Suprapubic skin (tissue), 4 donors: ENCODE results near the gene CEACAM1. TPM values are rescaled to one million over a fixed set of nuclear protein-coding genes. Genes with fewer than 3 reads are reported as not detected.
"Not testable (repeated sequence)": the region's sequence is repeated elsewhere in the genome, so short reads cannot be mapped to it uniquely, and the experiment has no call there.

Experiments used
- DNase-seq, 2 donors: peaks; one replicate each; pipeline ENCODE4 v3.0.0-alpha.2; 2019; ENCODE audit warnings: low spot score in 2 of 2
- H3K27ac ChIP-seq: fragments of 200-600 bp; sonication (generic); one replicate; pipeline ENCODE4 v1.5.1; 2019
- H3K27me3 ChIP-seq: fragments of 200-600 bp; sonication (generic); one replicate; pipeline ENCODE4 v1.5.1; 2019
- H3K36me3 ChIP-seq: fragments of 200-600 bp; sonication (generic); one replicate; pipeline ENCODE4 v1.5.1; 2019
- H3K4me1 ChIP-seq: fragments of 200-600 bp; sonication (generic); one replicate; pipeline ENCODE4 v1.5.1; 2019
- H3K4me3 ChIP-seq: fragments of 200-600 bp; sonication (generic); one replicate; pipeline ENCODE4 v1.5.1; 2019; ENCODE audit warnings: mild to moderate bottlenecking
- H3K9me3 ChIP-seq: fragments of 200-600 bp; sonication (generic); one replicate; pipeline ENCODE4 v1.5.1; 2019
- CTCF ChIP-seq, 2 donors: fragments of 200-600 bp in 1 of 2; fragments of 450-650 bp in 1 of 2; sonication (generic) in 1 of 2; IDR thresholded peaks; one replicate each; pipeline ENCODE4 v1.5.1; 2016 to 2019; ENCODE audit warnings: antibody characterized with exemption in 2 of 2, mild to moderate bottlenecking in 1 of 2, moderate library complexity in 1 of 2
- EP300 ChIP-seq: sonication (generic); formaldehyde crosslinking; IDR thresholded peaks from one replicate; pipeline ENCODE4 v1.6.1; 2017; ENCODE audit warnings: antibody characterized with exemption
- POLR2A ChIP-seq, 2 donors: fragments of 450-650 bp; IDR thresholded peaks; one replicate each; pipeline ENCODE4 v1.6.1; 2017; ENCODE audit warnings: antibody characterized with exemption in 2 of 2, mild to moderate bottlenecking in 2 of 2, moderate library complexity in 2 of 2
- POLR2AphosphoS5 ChIP-seq, 3 donors: sonication (generic); formaldehyde crosslinking; IDR thresholded peaks; one replicate each; pipeline ENCODE4 v1.6.1; 2017; ENCODE audit warnings: antibody characterized with exemption in 3 of 3
- WGBS: methylation state at CpG from one replicate; pipeline ENCODE4 v1.1.5; 2018; 5-methylcytosine and 5-hydroxymethylcytosine counted together
- total RNA-seq, 4 donors: library from RNA; depleted of rRNA; stranded (reverse); fragments of >200 nt; gene quantifications; one replicate each; pipeline ENCODE4 v1.1.0, GENCODE V29; 2016

The CEACAM1 gene
- total RNA-seq, 4 donors from 2014 or later = 2.0 to 9.9 (median 3.9) TPM

- DNase-seq = no peak
- TF ChIP-seq CTCF (IDR thresholded peaks at IDR 0.05) (no peak), POLR2AphosphoS5 (IDR thresholded peaks at IDR 0.05) (no peak), POLR2A (IDR thresholded peaks at IDR 0.05) (no peak), EP300 (no peak)
- no peaks in the 10 kb centered on the region for H3K9me3 ChIP-seq
Measured at GRCh38 chr19:42560731-42561130, 32.5 kb upstream of the CEACAM1 start.

GRCh38 chr19:42558450-42559150, 30.3 kb upstream of the CEACAM1 start:
- no peak for DNase-seq
- H3K4me3 ChIP-seq = no peak overlapping the region
- no peak overlapping the region for H3K27ac ChIP-seq
- no peak for TF ChIP-seq CTCF (IDR thresholded peaks at IDR 0.05)
- TF ChIP-seq EP300 = no peak
- TF ChIP-seq POLR2AphosphoS5 (IDR thresholded peaks at IDR 0.05) = no peak
- no peak for TF ChIP-seq POLR2A (IDR thresholded peaks at IDR 0.05)
- no peaks in the 10 kb centered on the region for H3K36me3 ChIP-seq
- no peaks in the 10 kb centered on the region for H3K27me3 ChIP-seq
- WGBS = 69% methylated on average over 7 of the region's 7 CpGs
- no peaks in the 10 kb centered on the region for H3K9me3 ChIP-seq
- peaks cover 2% of the 10 kb centered on the region for H3K4me1 ChIP-seq

More at GRCh38 chr19:42560731-42561130, 32.5 kb upstream of the CEACAM1 start:
- Histone ChIP-seq H3K4me1 (peaks cover 5% of the 10 kb centered on the region), H3K4me3 (no peak overlapping the region), H3K27ac (no peak overlapping the region), H3K27me3 (no peaks in the 10 kb centered on the region), H3K36me3 (no peaks in the 10 kb centered on the region)
- WGBS = 76% methylated on average over 4 of the region's 4 CpGs

- H3K4me3 ChIP-seq, H3K27me3 ChIP-seq, H3K36me3 ChIP-seq, H3K9me3 ChIP-seq, DNase-seq, H3K27ac ChIP-seq, H3K4me1 ChIP-seq: not testable (repeated sequence)
- 84% methylated on average over 10 of the region's 10 CpGs for WGBS
Measured at GRCh38 chr19:42557386-42557871, 29.1 kb upstream of the CEACAM1 start.

- Histone ChIP-seq H3K4me1 (no peaks in the 10 kb centered on the region), H3K4me3 (no peak overlapping the region), H3K36me3 (no peaks in the 10 kb centered on the region), H3K27ac (no peak overlapping the region), H3K27me3 (peaks cover 5% of the 10 kb centered on the region), H3K9me3 (no peaks in the 10 kb centered on the region)
- 60% methylated on average over 10 of the region's 10 CpGs for WGBS
- DNase-seq = no peak
- TF ChIP-seq EP300 = no peak
- TF ChIP-seq POLR2A (IDR thresholded peaks at IDR 0.05) = no peak
- no peak for TF ChIP-seq POLR2AphosphoS5 (IDR thresholded peaks at IDR 0.05)
- TF ChIP-seq CTCF (IDR thresholded peaks at IDR 0.05) = no peak
Measured at GRCh38 chr19:42555801-42556200, 27.5 kb upstream of the CEACAM1 start.

GRCh38 chr19:42555317-42555716, 27.0 kb upstream of the CEACAM1 start:
- WGBS = 54% methylated on average over 5 of the region's 5 CpGs
- Histone ChIP-seq H3K36me3 (no peaks in the 10 kb centered on the region), H3K4me1 (no peaks in the 10 kb centered on the region), H3K27ac (no peak overlapping the region), H3K27me3 (peaks cover 5% of the 10 kb centered on the region), H3K9me3 (no peaks in the 10 kb centered on the region), H3K4me3 (no peak overlapping the region)
- TF ChIP-seq EP300 (no peak), POLR2AphosphoS5 (IDR thresholded peaks at IDR 0.05) (no peak), POLR2A (IDR thresholded peaks at IDR 0.05) (no peak), CTCF (IDR thresholded peaks at IDR 0.05) (no peak)
- DNase-seq = no peak
